Measurements from ENCODE around the gene TPSAB1. TPM values are rescaled to one million over a fixed set of nuclear protein-coding genes. Genes with fewer than 3 reads are reported as not detected.

Gene TPSAB1
- total RNA-seq, 1 donor, result not detected

DNA sequence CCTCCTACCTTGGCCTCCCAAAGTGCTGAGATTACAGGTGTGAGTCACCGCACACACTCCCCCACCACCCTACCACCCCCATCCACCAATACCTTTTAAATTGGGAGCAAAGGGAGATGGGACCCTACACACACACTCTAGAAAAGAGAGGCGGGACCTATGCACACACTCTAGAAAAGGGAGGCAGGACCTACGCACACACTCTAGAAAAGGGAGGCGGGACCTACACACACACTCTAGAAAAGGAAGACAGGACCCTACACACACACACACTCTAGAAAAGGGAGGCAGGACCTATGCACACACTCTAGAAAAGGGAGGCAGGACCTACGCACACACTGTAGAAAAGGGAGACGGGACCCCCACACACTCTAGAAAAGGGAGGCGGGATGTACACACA is 34.3 kb downstream of the TPSAB1 start:
- H4K20me1 ChIP-seq (ENCODE audit: insufficient read depth, low read length), result no peaks in the 10 kb centered on the region
- H3K27me3 ChIP-seq (ENCODE audit: insufficient read depth, low read length), result peaks cover 9% of the 10 kb centered on the region
- H3K4me3 ChIP-seq (ENCODE audit: insufficient read depth, low read length), result no peak overlapping the region
- no peak overlapping the region for H3K27ac ChIP-seq (ENCODE audit: low read depth, low read length)
- no peak overlapping the region for H2AFZ ChIP-seq (ENCODE audit: low read length)
- no peaks in the 10 kb centered on the region for H3K79me2 ChIP-seq (ENCODE audit: insufficient read depth, low read length)
- no peaks in the 10 kb centered on the region for H3K4me1 ChIP-seq (ENCODE audit: insufficient read depth, low read length)
- no peaks in the 10 kb centered on the region for H3K9me3 ChIP-seq (ENCODE audit: low read depth, low read length)
- no peak overlapping the region for H3K4me2 ChIP-seq (ENCODE audit: insufficient read depth, low read length)
- TF ChIP-seq, protein P1, sequence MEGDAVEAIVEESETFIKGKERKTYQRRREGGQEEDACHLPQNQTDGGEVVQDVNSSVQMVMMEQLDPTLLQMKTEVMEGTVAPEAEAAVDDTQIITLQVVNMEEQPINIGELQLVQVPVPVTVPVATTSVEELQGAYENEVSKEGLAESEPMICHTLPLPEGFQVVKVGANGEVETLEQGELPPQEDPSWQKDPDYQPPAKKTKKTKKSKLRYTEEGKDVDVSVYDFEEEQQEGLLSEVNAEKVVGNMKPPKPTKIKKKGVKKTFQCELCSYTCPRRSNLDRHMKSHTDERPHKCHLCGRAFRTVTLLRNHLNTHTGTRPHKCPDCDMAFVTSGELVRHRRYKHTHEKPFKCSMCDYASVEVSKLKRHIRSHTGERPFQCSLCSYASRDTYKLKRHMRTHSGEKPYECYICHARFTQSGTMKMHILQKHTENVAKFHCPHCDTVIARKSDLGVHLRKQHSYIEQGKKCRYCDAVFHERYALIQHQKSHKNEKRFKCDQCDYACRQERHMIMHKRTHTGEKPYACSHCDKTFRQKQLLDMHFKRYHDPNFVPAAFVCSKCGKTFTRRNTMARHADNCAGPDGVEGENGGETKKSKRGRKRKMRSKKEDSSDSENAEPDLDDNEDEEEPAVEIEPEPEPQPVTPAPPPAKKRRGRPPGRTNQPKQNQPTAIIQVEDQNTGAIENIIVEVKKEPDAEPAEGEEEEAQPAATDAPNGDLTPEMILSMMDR (IDR thresholded peaks at IDR 0.05; ENCODE audit: extremely low read depth, low read depth, low read length), result no peak
- DNase-seq (ENCODE audit: insufficient read length, low spot score, missing footprints), result no peak
- H3K36me3 ChIP-seq (ENCODE audit: insufficient read depth, low read length), result no peaks in the 10 kb centered on the region

DNA sequence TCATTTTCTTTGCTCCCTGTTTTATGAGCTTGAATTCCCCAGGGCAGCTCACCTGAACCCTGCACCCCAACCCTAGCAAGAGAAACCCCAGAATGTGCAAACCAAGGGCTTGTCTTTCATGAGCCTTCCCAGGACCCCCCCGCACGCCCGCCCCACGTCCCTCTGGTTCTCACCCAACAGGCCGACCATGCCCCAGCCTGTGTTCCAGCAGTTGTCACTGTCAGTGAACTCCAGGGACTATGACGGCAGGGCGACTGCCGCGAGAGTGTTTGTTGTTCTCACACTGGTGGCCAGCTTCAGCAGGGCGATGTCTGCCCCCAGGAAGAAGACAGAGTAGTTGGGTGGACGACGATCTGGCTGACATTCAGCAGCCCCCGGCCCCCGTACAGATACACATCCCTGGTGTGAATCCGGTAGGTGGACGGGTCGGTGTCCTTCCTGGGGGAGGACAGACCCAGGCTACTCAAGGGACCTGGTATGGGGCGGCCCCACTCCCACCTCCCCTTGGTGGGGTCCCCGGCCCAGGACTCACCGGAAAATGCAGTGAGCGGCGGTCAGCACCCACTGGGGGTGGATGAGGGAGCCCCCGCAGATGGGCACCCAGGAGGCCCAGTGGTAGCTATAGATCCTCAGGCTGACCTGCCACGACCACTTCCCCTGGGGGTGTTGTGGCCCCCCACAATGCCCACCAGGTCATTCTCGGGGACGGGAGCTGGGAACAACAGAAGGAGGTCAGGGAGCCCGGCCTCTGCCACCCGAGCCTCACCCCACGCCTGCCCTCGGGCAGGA is 35.5 kb downstream of the TPSAB1 start:
- Histone ChIP-seq H3K4me2 (ENCODE audit: insufficient read depth, low read length) (no peak overlapping the region), H3K4me1 (ENCODE audit: insufficient read depth, low read length) (no peaks in the 10 kb centered on the region), H3K27me3 (ENCODE audit: insufficient read depth, low read length) (peaks cover 9% of the 10 kb centered on the region), H3K27ac (ENCODE audit: low read depth, low read length) (no peak overlapping the region), H2AFZ (ENCODE audit: low read length) (no peak overlapping the region), H3K4me3 (ENCODE audit: insufficient read depth, low read length) (no peak overlapping the region), H4K20me1 (ENCODE audit: insufficient read depth, low read length) (no peaks in the 10 kb centered on the region), H3K9me3 (ENCODE audit: low read depth, low read length) (no peaks in the 10 kb centered on the region), H3K79me2 (ENCODE audit: insufficient read depth, low read length) (no peaks in the 10 kb centered on the region), H3K36me3 (ENCODE audit: insufficient read depth, low read length) (no peaks in the 10 kb centered on the region)
- TF ChIP-seq, protein P1 (IDR thresholded peaks at IDR 0.05; ENCODE audit: extremely low read depth, low read depth, low read length), result no peak
- DNase-seq (ENCODE audit: insufficient read length, low spot score, missing footprints), result peak; percentile 74

DNA sequence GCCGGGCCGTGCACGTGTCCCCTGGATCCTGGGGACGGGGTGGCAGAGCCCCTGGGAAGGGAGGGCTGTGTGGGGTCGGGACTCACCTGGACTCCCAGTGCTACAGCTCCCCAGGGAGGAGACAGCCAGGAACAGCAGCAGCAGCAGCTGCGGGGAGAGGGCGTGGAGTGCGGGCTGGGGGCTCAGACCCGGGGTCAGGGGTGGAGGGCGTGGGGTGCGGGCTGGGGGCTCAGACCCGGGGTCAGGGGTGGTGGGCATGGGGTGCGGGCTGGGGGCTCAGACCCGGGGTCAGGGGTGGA is 36.0 kb downstream of the TPSAB1 start:
- Histone ChIP-seq H3K36me3 (ENCODE audit: insufficient read depth, low read length) (no peaks in the 10 kb centered on the region), H3K4me3 (ENCODE audit: insufficient read depth, low read length) (no peak overlapping the region), H3K9me3 (ENCODE audit: low read depth, low read length) (no peaks in the 10 kb centered on the region), H3K27me3 (ENCODE audit: insufficient read depth, low read length) (peaks cover 9% of the 10 kb centered on the region), H4K20me1 (ENCODE audit: insufficient read depth, low read length) (no peaks in the 10 kb centered on the region), H3K4me2 (ENCODE audit: insufficient read depth, low read length) (no peak overlapping the region), H2AFZ (ENCODE audit: low read length) (no peak overlapping the region), H3K79me2 (ENCODE audit: insufficient read depth, low read length) (no peaks in the 10 kb centered on the region), H3K4me1 (ENCODE audit: insufficient read depth, low read length) (no peaks in the 10 kb centered on the region), H3K27ac (ENCODE audit: low read depth, low read length) (no peak overlapping the region)
- TF ChIP-seq, protein P1 (IDR thresholded peaks at IDR 0.05; ENCODE audit: extremely low read depth, low read depth, low read length), result no peak
- peak; percentile 53 for DNase-seq (ENCODE audit: insufficient read length, low spot score, missing footprints)

DNA sequence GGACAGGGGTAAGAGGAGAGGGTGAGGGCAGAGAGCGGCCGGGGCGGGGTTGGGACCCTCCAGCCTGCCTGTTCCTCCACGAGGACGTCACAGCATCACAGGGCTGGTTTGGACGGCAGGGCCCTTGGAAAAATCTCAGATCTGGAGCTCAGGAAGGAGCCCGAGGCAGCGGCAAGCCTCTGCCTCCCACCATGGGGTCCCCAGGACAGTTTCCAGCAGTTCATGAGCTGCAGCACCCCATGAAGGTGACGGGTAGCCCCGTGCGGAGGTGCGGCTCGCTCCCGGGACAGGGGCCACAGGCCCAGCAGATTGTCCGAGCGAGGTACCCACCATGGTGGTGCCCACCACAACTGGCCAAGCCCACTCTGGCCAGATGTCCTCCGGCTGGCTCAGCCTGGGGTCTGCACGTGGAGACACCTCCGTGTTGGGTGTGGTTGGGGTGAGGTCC is 36.7 kb downstream of the TPSAB1 start:
- H3K36me3 ChIP-seq (ENCODE audit: insufficient read depth, low read length), result no peaks in the 10 kb centered on the region

More for the DNA sequence above, 36.7 kb downstream of the TPSAB1 start:
- TF ChIP-seq, protein P1 (IDR thresholded peaks at IDR 0.05; ENCODE audit: extremely low read depth, low read depth, low read length), result no peak
- H3K4me2 ChIP-seq (ENCODE audit: insufficient read depth, low read length), result no peak overlapping the region
- H4K20me1 ChIP-seq (ENCODE audit: insufficient read depth, low read length), result no peaks in the 10 kb centered on the region
- DNase-seq (ENCODE audit: insufficient read length, low spot score, missing footprints), result peak; percentile 72
- no peak overlapping the region for H2AFZ ChIP-seq (ENCODE audit: low read length)
- H3K4me3 ChIP-seq (ENCODE audit: insufficient read depth, low read length), result no peak overlapping the region
- peaks cover 11% of the 10 kb centered on the region for H3K27me3 ChIP-seq (ENCODE audit: insufficient read depth, low read length)
- H3K27ac ChIP-seq (ENCODE audit: low read depth, low read length), result no peak overlapping the region
- H3K79me2 ChIP-seq (ENCODE audit: insufficient read depth, low read length), result no peaks in the 10 kb centered on the region
- no peaks in the 10 kb centered on the region for H3K4me1 ChIP-seq (ENCODE audit: insufficient read depth, low read length)
- no peaks in the 10 kb centered on the region for H3K9me3 ChIP-seq (ENCODE audit: low read depth, low read length)
